DMS53 (cell line): Measurements from ENCODE around the gene SEMA4D.

Experiments used
- DNase-seq: peaks from one replicate; lab custom pipeline; 2025; lab: John Stamatoyannopoulos, UW

Gene SEMA4D

GRCh38 chr9:89410641-89411350 is 87.1 kb downstream of the SEMA4D start:
- DNase-seq = peak; percentile 20

- no peak for DNase-seq
Measured at GRCh38 chr9:89410022-89410421, 87.9 kb downstream of the SEMA4D start.

DNA sequence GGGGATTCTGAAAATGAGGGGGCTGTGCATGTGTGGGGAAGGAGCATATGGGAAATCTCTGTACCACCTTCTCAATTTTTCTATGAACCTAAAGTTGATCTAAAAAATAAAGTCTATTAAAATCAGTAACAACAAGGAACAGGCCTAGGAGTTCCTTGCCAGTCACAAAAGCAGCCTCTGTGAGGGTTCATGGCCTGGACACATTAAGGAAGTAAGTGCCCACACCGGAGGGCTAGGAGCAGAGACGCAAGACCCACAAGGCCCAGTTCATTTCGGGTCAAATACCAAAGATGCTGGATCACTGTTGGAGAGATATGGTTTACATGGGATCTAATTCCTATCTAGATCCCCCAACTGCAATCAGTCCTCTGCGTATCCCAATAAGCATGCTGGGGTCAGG is 88.4 kb downstream of the SEMA4D start:
- DNase-seq = no peak

GRCh38 chr9:89408628-89409101 is 89.2 kb downstream of the SEMA4D start:
- no peak for DNase-seq

DNA sequence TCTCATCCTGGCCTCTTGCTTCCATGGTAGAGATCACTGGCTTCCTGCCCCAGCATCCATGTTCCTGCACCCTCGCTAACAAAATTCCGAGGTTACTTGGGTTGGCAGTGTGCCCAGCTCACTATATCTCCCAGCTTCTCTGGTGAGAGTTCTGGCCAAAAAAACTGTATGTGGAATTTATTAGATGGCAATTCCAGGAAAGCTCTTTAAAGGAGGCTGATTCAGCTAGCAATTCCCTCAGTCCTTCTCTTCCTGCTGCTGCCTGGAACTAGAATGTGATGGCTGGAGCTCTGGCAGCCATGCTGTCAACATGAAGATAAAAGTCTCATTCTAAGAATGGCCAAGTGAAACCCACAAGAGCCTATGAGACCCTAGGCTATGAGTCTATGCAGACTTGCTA is 90.8 kb downstream of the SEMA4D start:
- no peak for DNase-seq

- no peak for DNase-seq
Measured at GRCh38 chr9:89405826-89406225, 92.1 kb downstream of the SEMA4D start.

DNA sequence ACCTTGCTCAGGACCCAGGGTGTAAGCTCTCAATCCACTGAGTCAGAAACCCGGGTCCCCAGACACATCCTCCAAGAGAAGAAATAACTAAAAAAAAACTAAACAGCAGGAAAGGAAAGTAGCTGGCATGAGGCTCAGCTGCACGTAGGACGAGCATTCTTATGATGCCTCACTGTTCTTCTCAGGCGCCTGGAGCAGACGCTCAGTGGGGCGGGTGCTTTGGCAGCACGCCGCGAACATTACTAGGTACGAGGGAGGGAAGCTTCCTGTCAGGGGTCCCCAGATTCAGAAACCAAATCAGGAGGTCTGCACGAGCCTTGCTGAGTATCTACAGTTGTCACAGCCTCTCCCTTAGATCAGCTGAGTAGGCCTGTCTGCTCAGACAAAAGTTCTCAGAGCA is 93.8 kb downstream of the SEMA4D start:
- no peak for DNase-seq

DNA sequence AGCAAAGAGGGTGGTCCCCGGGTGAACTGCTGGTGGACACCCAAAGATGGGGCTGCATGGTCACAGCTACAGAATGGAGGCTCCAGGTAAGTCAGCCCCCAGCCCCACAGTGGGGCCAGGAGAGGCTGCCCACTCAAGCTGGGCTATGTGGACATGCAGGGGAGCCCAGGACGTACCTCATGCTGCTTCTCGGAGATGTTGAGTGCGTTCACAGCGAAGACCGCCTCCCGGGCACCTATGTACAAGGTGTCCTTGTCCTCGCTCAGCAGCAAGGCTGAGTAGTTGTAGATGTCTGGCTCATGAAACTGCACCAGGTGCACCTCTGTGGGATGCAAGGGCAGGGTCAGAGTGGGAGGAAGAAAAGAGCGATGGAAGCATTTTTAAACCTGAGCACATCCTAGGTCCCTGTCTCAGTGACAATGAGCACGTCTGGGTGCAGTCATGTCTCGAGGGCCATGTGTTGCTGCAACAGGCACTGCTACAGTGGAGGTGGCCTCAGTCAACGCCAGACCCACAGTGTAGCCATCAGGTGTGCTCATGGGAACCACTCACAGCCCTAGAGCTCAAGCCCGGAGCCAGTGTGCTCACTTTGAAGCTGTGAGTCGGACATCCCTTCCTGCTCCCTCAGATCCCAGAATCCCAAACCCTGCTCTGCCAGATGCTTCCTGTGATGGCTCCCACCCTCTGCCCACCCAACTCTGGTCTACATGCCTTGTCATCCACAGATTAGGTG is 95.1 kb downstream of the SEMA4D start:
- no peak for DNase-seq

DNA sequence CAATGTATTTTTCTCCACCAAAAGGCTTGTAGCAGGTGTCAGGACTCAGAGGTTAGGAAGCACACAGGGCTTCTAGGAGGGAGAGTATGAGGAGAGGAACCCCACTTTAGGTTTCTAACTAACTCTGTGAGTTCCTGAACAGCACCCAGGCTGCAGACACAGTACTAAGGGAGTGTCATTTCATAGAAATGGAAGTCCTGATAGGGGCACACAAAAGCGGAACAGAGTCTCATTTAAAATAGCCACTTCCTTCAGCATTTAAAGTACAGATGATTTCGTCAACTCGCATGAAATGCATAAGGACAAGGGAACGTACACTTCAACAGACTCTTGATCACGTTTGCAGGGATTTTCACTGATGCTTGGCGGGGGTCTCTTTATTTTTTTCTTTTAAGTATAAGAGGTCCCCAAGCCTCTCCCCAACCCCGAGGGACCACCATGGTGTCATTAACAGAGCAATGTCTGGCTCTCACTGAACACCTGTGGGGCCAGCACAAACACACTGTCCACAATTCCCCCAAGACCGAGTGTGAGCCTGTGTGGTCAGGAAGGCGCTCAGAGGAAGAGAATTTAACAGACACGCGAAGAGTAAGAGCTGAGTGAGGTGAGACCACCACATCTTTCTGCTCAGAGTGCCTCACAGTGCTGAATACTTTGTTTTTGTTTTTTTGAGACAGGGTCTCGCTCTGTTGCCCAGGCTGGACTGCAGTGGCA is 97.4 kb downstream of the SEMA4D start:
- DNase-seq = no peak

DNA sequence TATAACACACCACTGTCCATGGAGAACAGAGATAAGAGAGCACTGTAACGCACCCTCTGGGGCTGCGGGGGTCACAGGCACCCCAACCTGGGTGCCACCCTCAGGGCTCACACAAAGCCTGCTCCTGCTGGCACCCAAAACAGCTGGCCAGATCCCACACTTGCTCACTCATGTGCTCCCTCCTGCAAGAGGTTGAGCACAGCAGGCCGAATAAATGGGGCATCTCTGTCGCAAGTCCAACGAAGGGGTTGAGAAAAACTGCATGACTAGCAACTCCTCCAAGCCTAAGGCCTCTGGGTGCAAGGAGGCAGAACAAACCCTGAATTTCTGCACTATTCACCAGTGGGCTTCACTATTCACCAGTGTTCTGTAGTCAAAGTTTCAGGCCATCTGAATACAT is 99.3 kb downstream of the SEMA4D start:
- DNase-seq = no peak

DNA sequence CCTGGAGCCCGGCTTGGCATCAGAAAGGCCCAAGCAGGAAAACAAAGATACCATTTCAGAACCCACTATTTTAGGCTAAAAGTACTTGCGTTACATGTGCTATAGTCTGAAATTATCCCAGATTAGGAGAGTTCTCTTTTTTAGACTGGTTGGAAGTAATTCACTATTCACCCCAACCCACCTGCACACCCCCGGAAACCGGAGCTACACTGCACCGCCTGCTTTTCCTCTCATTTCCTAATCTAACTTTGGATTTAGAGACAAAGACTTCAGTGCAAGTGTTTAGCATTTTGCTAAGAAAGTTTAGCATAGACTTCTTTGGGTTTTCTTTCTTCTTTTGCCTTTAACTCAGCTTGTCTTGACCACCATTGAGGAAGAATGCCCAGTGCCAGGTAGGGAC is 100.4 kb downstream of the SEMA4D start:
- no peak for DNase-seq

DNA sequence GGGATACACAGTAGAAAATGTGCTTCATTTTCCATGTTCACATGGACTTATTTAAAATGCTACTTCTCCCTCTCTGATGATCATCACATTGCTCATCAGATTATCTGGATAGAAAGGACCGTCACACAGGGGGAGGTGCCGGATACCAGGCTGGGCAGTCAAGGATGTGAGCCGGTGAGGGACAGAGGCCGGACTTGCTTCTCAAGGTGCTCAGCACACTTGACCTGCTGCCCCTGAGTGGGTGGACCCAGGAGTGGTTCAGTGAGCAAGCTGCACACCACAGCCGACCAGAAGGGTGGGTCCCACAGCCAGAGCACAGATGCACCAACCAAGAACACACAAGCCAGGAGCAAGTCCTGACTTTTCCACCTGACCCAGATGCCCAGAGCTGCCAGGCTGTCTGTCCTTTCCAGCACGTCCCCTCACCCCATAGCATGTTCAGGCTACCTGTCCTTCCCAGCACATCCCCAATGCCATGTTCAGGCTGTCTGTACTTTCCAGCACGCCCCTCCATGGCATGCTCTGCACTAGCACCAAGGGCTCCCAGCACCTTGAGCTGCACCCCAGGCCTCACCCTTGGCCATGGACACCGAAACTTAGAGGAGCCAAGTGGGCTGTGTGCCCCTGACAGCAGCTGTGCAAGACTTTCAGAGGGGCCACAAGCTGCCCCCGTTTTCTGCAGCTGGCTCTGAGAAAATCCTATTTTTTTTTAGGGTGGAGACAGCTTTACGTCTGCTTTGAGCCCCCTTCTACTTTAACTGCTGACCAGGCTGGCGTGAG is 101.8 kb downstream of the SEMA4D start:
- no peak for DNase-seq

DNA sequence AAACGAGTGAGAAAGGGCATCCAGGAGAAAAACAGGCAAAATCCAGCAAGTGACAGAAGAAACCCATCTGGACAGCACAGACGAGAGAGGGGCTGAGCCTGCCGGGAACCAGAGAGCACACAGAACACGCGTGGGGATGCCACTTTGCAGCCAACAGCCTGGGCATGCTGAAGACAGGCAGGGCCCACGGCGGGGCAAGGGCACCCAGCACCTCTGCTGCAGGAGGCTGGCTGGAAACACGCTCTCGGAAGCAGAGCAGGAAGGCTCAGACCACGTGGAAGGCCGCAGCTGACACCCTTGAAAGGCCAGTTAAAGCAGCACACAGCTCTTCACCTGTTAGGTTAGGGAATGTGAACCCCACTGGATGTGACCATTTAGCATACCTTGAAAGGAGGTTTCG is 103.5 kb downstream of the SEMA4D start:
- DNase-seq = no peak

- no peak for DNase-seq
Measured at GRCh38 chr9:89391585-89391984, 106.3 kb downstream of the SEMA4D start.

- DNase-seq = no peak
Measured at GRCh38 chr9:89390578-89391116, 107.3 kb downstream of the SEMA4D start.

GRCh38 chr9:89390068-89390555 is 107.8 kb downstream of the SEMA4D start:
- DNase-seq = no peak

GRCh38 chr9:89388868-89389177 is 109.1 kb downstream of the SEMA4D start:
- no peak for DNase-seq

DNA sequence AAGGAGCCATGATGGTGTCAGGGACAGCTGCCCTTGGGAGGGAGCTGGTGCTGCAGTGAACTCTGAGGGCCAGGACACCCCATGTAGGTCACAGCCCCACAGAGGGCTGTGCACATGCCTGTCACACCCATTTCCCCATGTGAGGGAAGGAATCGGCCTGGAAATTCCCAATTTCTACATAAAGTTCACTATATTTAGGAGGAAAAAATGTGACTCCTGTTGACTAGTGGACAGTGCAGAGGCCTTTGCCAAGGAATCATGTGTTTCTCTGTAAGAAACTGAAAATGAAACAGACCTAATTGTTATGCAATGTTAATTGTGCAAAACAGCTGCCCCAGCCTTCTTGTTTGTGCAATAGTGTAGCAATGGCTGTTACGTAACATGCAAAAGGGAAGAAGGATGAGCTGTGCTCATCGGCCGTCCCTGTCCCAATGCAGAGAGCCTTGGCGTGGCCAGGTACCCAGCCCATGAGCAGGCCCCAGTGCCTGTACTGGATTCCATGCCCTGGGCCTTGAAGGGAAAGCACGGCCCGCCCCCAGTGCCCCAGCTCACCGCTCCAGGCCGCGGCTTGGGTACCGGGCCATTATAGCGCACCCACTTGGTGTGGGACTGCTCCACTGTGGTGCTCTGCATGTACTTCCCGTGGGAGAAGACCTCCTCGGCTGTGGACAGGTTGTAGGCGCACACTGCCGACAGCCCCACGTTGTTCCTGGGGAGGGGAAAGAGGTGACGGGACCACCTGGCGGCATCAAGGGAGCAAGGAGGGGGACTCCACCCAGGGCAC is 109.6 kb downstream of the SEMA4D start:
- DNase-seq = no peak

DNA sequence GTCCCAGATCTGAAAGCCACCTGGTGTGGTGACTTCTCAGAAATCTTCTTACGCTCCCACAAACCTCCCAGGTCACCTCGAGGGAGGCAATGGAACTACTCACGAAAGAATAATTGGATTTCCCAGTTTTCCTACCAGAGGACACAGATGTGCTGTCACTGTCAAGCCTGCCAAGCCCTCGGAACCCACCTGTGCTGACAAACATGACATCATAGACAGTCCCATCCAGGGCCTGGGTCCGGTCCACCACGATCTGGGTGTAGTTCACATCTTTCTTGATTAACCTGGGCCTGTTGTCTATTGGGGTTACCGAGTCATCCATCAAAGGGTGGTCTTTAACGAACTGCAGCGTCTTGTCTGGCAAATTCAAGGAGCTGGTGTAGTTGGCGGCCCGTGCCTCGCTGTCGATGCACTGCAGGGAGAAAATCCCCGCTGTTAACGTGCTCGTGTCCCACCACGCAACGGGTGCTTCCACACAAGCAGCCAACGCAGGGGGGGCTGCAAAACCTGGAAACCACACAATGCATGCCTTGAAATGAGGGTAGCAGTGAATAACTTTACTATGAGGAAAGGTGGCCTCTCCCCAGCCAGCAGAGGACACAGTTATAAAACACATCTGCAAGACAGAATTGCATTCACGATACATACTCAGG is 110.6 kb downstream of the SEMA4D start:
- no peak for DNase-seq

GRCh38 chr9:89386797-89387196 is 111.1 kb downstream of the SEMA4D start:
- DNase-seq = no peak

GRCh38 chr9:89386206-89386605 is 111.7 kb downstream of the SEMA4D start:
- DNase-seq = no peak
